HepG2 (cell line): ENCODE measurements around the gene SRSF2. TPM values are rescaled to one million over a fixed set of nuclear protein-coding genes. Genes with fewer than 3 reads are reported as not detected.

Source experiments
- CC2D1A ChIP-seq: sonication (generic); formaldehyde crosslinking; IDR thresholded peaks from 2 replicates; pipeline ENCODE4 v1.8.1; 2023; ENCODE audit warnings: mild to moderate bottlenecking, missing genetic modification reagents
- CCAR2 ChIP-seq: fragments of 200-400 bp; formaldehyde crosslinking; optimal IDR thresholded peaks from 2 replicates; pipeline ENCODE3; 2018; ENCODE audit warnings: low read depth, mild to moderate bottlenecking, low read length, moderate library complexity
- FOXJ3 ChIP-seq: sonication (generic); formaldehyde crosslinking; IDR thresholded peaks from 2 replicates; pipeline ENCODE4 v1.4.0; 2020; ENCODE audit warnings: missing genetic modification reagents, mild to moderate bottlenecking, borderline replicate concordance
- FOXP1 ChIP-seq, 2 experiments: fragments of 450-650 bp in 1 of 2; IDR thresholded peaks; 2 replicates each; pipeline ENCODE4 v1.6.1; 2017 to 2018; ENCODE audit warnings: antibody characterized with exemption in 1 of 2
- GABPA ChIP-seq, 2 experiments: IDR thresholded peaks; 2 replicates each; pipeline ENCODE4 v1.6.1; 2011 to 2016; ENCODE audit warnings: low read depth in 2 of 2, low read length in 1 of 2, missing biosample characterization in 1 of 2, missing genetic modification characterization in 1 of 2
- HNRNPL ChIP-seq: fragments of 200-400 bp; formaldehyde crosslinking; IDR thresholded peaks from 2 replicates; pipeline ENCODE4 v1.6.1; 2017; ENCODE audit warnings: mild to moderate bottlenecking, low read depth, low read length
- MIER2 ChIP-seq: IDR thresholded peaks from 2 replicates; pipeline ENCODE4 v1.6.1; 2016; ENCODE audit warnings: missing biosample characterization, missing genetic modification reagents
- NR2C2 ChIP-seq: sonication (generic); formaldehyde crosslinking; IDR thresholded peaks from 2 replicates; pipeline ENCODE4 v1.4.0; 2020; ENCODE audit warnings: missing genetic modification reagents, mild to moderate bottlenecking, moderate library complexity, borderline replicate concordance
- POLR2G ChIP-seq: fragments of 200-400 bp; formaldehyde crosslinking; IDR thresholded peaks from 2 replicates; pipeline ENCODE4 v1.6.1; 2018; ENCODE audit warnings: mild to moderate bottlenecking, low read depth, low read length, moderate library complexity
- SETDB1 ChIP-seq: sonication (generic); formaldehyde crosslinking; IDR thresholded peaks from 2 replicates; pipeline ENCODE4 v1.5.1; 2020; ENCODE audit warnings: missing genetic modification reagents, mild to moderate bottlenecking, borderline replicate concordance
- TBP ChIP-seq: sonication (generic); formaldehyde crosslinking; IDR thresholded peaks from 2 replicates; pipeline ENCODE4 v1.5.0; 2020; ENCODE audit warnings: missing genetic modification reagents
- ZFP62 ChIP-seq: sonication (generic); formaldehyde crosslinking; IDR thresholded peaks from 2 replicates; pipeline ENCODE4 v1.4.0; 2020; ENCODE audit warnings: missing genetic modification reagents
- ZNF24 ChIP-seq: fragments of 450-650 bp; IDR thresholded peaks from 2 replicates; pipeline ENCODE4 v1.6.1; 2017; ENCODE audit warnings: antibody characterized with exemption, mild to moderate bottlenecking
- ZNF260 ChIP-seq: sonication (generic); formaldehyde crosslinking; IDR thresholded peaks from 2 replicates; pipeline ENCODE4 v1.4.0; 2020; ENCODE audit warnings: missing genetic modification reagents, low read depth, mild to moderate bottlenecking, borderline replicate concordance
- ZNF510 ChIP-seq: sonication (generic); formaldehyde crosslinking; IDR thresholded peaks from 2 replicates; pipeline ENCODE4 v1.4.0; 2020; ENCODE audit warnings: low read depth, mild to moderate bottlenecking, missing genetic modification reagents
- ZNF644 ChIP-seq: IDR thresholded peaks from 2 replicates; pipeline ENCODE4 v1.6.1; 2016; ENCODE audit warnings: low read depth
- ZNF790 ChIP-seq: sonication (generic); formaldehyde crosslinking; IDR thresholded peaks from 2 replicates; pipeline ENCODE4 v1.8.0; 2022; ENCODE audit warnings: missing genetic modification reagents, mild to moderate bottlenecking, borderline replicate concordance
- polyA plus RNA-seq, 8 experiments: library from polyadenylated mRNA; depleted of rRNA in 3 of 8; stranded (reverse) in 7 of 8; unstranded in 1 of 8; fragments of >200 nt; fragmentation: Illumina TruSeq in 4 of 8; extraction: Trizol in 4 of 8; gene quantifications; 2 replicates each; pipeline versions ENCODE4 v1.2.1 to v1.2.3, GENCODE V29; 2011 to 2016; ENCODE audit warnings: low read depth in 4 of 8, missing spikeins in 1 of 8, mixed read lengths in 1 of 8; ENCODE audit not compliant: insufficient read depth in 1 of 8
- total RNA-seq, 5 experiments: library from RNA; depleted of rRNA; stranded (reverse); fragments of >200 nt; fragmentation: Illumina TruSeq; extraction: Trizol; gene quantifications; 2 replicates each; pipeline ENCODE4 v1.2.3, GENCODE V29; 2016; ENCODE audit warnings: low read depth in 1 of 5
- TF ChIP-seq, protein P1 (sequence below): sonication (generic); formaldehyde crosslinking; IDR thresholded peaks from 2 replicates; pipeline ENCODE4 v1.4.0; 2020; ENCODE audit warnings: mild to moderate bottlenecking, missing genetic modification reagents
- TF ChIP-seq, protein P2 (sequence below): sonication (generic); formaldehyde crosslinking; IDR thresholded peaks from 2 replicates; pipeline ENCODE4 v1.5.1; 2020; ENCODE audit warnings: missing genetic modification reagents, mild to moderate bottlenecking, borderline replicate concordance
- TF ChIP-seq, protein P3 (sequence below): sonication (generic); formaldehyde crosslinking; IDR thresholded peaks from 2 replicates; pipeline ENCODE4 v1.5.1; 2020; ENCODE audit warnings: mild to moderate bottlenecking, moderate library complexity, missing genetic modification reagents

The SRSF2 gene
- total and polyA plus RNA-seq, 2 of the 13 experiments (the other 11 are each of a cell fraction or from before 2014, with no cell fraction given): 306 to 319 TPM

DNA sequence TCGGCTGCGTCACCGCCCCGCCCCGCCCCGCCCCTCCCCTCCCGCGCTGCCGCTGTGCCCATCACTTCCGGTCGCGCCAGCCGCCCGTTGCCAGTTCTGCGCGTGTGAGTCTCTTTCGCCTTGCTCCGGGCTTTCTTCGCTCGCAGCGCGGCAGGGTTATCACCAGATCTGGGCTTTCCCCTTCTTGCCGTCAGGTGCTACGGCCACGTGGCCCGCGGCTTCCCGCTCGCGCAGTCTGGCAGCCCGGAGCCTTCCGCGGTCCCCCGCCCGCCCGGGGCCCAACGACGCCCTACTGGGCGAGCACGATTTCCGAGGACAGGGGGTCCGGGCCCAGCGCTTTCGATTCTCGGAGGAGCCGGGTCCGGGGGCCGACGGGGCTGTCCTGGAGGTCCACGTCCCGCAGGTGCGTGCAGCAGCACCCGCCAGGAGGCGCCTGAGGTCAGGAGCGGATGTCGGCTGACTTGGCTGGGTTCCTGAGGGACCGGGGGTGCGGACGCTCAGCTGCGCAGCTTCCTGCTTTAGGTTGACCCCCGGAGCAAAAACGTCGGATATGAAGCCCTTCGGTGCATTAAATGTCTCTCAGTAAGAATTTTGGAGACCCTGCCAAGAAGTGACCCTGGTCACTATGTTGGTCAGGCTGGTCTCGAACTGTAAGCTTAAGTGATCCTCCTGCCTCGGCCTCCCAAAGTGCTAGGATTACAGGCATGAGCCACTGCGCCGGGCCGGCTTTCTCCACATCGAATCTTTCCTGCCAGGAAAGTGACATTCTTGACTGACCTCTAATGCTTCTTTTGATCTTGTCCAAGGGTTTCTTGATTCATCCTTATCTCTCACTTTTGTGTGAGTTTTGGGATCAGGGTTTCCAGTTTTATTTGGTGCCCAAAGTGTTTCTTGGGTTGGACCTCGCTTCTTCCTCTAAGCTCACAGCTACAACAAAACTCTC, 10.1 kb downstream of the SRSF2 start, which contains the start of gene METTL23 (continued):
- TF ChIP-seq ZNF510 (peak; percentile 88; the same call in 1 of the 2 replicates), ZFP62 (no peak; the same call in 1 of the 2 replicates), POLR2G (peak; percentile 88), CCAR2 (no peak), MIER2 (no peak), GABPA (IDR thresholded peaks at IDR 0.05; ENCODE audit: low read depth, low read length) (peak; percentile 70), GABPA (CRISPR knock-in tag; IDR thresholded peaks at IDR 0.05; ENCODE audit: low read depth) (peak; percentile 83), FOXP1 (IDR thresholded peaks at IDR 0.05) (no peak), FOXP1 (CRISPR knock-in tag; IDR thresholded peaks at IDR 0.05) (no peak), CC2D1A (0 out of 2 replicates have a peak, but pooled peaks have one; percentile 16), NR2C2 (CRISPR knock-in tag) (peak; percentile 57; the same call in 1 of the 2 replicates), SETDB1 (CRISPR knock-in tag) (no peak), ZNF260 (CRISPR knock-in tag) (no peak), TBP (CRISPR knock-in tag) (no peak), ZNF24 (no peak), FOXJ3 (CRISPR knock-in tag) (no peak), HNRNPL (no peak), ZNF644 (no peak), ZNF790 (CRISPR knock-in tag) (0 out of 2 replicates have a peak, but pooled peaks have one; percentile 87)
- TF ChIP-seq, protein P1, sequence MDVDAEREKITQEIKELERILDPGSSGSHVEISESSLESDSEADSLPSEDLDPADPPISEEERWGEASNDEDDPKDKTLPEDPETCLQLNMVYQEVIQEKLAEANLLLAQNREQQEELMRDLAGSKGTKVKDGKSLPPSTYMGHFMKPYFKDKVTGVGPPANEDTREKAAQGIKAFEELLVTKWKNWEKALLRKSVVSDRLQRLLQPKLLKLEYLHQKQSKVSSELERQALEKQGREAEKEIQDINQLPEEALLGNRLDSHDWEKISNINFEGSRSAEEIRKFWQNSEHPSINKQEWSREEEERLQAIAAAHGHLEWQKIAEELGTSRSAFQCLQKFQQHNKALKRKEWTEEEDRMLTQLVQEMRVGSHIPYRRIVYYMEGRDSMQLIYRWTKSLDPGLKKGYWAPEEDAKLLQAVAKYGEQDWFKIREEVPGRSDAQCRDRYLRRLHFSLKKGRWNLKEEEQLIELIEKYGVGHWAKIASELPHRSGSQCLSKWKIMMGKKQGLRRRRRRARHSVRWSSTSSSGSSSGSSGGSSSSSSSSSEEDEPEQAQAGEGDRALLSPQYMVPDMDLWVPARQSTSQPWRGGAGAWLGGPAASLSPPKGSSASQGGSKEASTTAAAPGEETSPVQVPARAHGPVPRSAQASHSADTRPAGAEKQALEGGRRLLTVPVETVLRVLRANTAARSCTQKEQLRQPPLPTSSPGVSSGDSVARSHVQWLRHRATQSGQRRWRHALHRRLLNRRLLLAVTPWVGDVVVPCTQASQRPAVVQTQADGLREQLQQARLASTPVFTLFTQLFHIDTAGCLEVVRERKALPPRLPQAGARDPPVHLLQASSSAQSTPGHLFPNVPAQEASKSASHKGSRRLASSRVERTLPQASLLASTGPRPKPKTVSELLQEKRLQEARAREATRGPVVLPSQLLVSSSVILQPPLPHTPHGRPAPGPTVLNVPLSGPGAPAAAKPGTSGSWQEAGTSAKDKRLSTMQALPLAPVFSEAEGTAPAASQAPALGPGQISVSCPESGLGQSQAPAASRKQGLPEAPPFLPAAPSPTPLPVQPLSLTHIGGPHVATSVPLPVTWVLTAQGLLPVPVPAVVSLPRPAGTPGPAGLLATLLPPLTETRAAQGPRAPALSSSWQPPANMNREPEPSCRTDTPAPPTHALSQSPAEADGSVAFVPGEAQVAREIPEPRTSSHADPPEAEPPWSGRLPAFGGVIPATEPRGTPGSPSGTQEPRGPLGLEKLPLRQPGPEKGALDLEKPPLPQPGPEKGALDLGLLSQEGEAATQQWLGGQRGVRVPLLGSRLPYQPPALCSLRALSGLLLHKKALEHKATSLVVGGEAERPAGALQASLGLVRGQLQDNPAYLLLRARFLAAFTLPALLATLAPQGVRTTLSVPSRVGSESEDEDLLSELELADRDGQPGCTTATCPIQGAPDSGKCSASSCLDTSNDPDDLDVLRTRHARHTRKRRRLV (CRISPR knock-in tag): no peak
- TF ChIP-seq, protein P2, sequence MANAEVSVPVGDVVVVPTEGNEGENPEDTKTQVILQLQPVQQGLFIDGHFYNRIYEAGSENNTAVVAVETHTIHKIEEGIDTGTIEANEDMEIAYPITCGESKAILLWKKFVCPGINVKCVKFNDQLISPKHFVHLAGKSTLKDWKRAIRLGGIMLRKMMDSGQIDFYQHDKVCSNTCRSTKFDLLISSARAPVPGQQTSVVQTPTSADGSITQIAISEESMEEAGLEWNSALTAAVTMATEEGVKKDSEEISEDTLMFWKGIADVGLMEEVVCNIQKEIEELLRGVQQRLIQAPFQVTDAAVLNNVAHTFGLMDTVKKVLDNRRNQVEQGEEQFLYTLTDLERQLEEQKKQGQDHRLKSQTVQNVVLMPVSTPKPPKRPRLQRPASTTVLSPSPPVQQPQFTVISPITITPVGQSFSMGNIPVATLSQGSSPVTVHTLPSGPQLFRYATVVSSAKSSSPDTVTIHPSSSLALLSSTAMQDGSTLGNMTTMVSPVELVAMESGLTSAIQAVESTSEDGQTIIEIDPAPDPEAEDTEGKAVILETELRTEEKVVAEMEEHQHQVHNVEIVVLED (CRISPR knock-in tag): peak; percentile 73
- TF ChIP-seq, protein P3, sequence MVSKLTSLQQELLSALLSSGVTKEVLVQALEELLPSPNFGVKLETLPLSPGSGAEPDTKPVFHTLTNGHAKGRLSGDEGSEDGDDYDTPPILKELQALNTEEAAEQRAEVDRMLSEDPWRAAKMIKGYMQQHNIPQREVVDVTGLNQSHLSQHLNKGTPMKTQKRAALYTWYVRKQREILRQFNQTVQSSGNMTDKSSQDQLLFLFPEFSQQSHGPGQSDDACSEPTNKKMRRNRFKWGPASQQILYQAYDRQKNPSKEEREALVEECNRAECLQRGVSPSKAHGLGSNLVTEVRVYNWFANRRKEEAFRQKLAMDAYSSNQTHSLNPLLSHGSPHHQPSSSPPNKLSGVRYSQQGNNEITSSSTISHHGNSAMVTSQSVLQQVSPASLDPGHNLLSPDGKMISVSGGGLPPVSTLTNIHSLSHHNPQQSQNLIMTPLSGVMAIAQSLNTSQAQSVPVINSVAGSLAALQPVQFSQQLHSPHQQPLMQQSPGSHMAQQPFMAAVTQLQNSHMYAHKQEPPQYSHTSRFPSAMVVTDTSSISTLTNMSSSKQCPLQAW (CRISPR knock-in tag): no peak; the same call in 1 of the 2 replicates
